AG10803 (cell line): Measurements from ENCODE around the gene TLR10.
"Not testable (repeated sequence)": the region's sequence is repeated elsewhere in the genome, so short reads cannot be mapped to it uniquely, and the experiment has no call there.

ENCODE experiments used
- DNase-seq: peaks from one replicate; pipeline ENCODE4 v3.0.0; 2010; ENCODE audit warnings: low read depth
- H3K4me3 ChIP-seq: 2 replicates; pipeline ENCODE4 v1.5.1; 2011; ENCODE audit warnings: mild to moderate bottlenecking, low read length, control low read depth
- CTCF ChIP-seq: conservative IDR thresholded peaks from 2 replicates; pipeline ENCODE4 v1.5.1; 2011; ENCODE audit warnings: mild to moderate bottlenecking, low read length, control low read depth, inconsistent platforms

The TLR10 gene

GRCh38 chr4:38774181-38774955, 8.4 kb downstream of the TLR10 start:
- no peak for TF ChIP-seq CTCF
- no peak overlapping the region for H3K4me3 ChIP-seq
- DNase-seq = no peak

- DNase-seq = peak; percentile 39
- H3K4me3 ChIP-seq = not testable (repeated sequence)
These were observed 12.5 kb downstream of the TLR10 start for GRCh38 chr4:38770281-38770680.

- no peak for TF ChIP-seq CTCF
- no peak overlapping the region for H3K4me3 ChIP-seq
- DNase-seq = no peak
These were observed 12.9 kb downstream of the TLR10 start for GRCh38 chr4:38769857-38770256.

- H3K4me3 ChIP-seq = no peak overlapping the region
- DNase-seq = peak; percentile 17
- TF ChIP-seq CTCF = no peak
These were observed 13.3 kb downstream of the TLR10 start for GRCh38 chr4:38769441-38769840.

GRCh38 chr4:38768968-38769394, 13.8 kb downstream of the TLR10 start:
- peak; percentile 68 for DNase-seq

GRCh38 chr4:38766940-38767339, 15.8 kb downstream of the TLR10 start:
- not testable (repeated sequence) for DNase-seq, H3K4me3 ChIP-seq

More at GRCh38 chr4:38768968-38769394, 13.8 kb downstream of the TLR10 start:
- H3K4me3 ChIP-seq = no peak overlapping the region
- TF ChIP-seq CTCF = no peak

GRCh38 chr4:38765382-38765781, 17.4 kb downstream of the TLR10 start:
- DNase-seq = no peak
- no peak for TF ChIP-seq CTCF
- no peak overlapping the region for H3K4me3 ChIP-seq

GRCh38 chr4:38764277-38764676, 18.5 kb downstream of the TLR10 start:
- H3K4me3 ChIP-seq = no peak overlapping the region
- DNase-seq = no peak
- TF ChIP-seq CTCF = no peak
